Measurements from ENCODE around the gene AFG3L2. TPM values are rescaled to one million over a fixed set of nuclear protein-coding genes. Genes with fewer than 3 reads are reported as not detected.

The AFG3L2 gene
- total and polyA plus RNA-seq, 7 donors, result 88.8 to 163 (median 106) TPM

GRCh38 chr18:12376034-12376753, 833 bp downstream of the AFG3L2 start:
- peak overlapping the region; percentile 99 for H3K27ac ChIP-seq
- no peaks in the 10 kb centered on the region for H3K27me3 ChIP-seq (ENCODE audit: insufficient read depth in 3 of 3, low read length in 2 of 3)
- peak in 1 of 2 donors; percentile 21 for DNase-seq
- WGBS, 3 donors, result 6 to 9% (median 7%) methylated on average over 42 of the region's 42 CpGs
- peaks cover 49% of the 10 kb centered on the region for H3K4me1 ChIP-seq
- H3K9me3 ChIP-seq, result no peaks in the 10 kb centered on the region
- H3K36me3 ChIP-seq (ENCODE audit: insufficient read depth in 1 of 2, low read depth in 1 of 2), result no peaks in the 10 kb centered on the region
- TF ChIP-seq CTCF (IDR thresholded peaks at IDR 0.05), result no peak
- intact Hi-C loops (cut with DNase I), result loop anchor here in 1 of 2 donors (5.0 kb wide), 1 partner anchor 39 kb away; no protein-coding TSS in a partner anchor
- H3K4me3 ChIP-seq, result peak overlapping the region; percentile 85
- ATAC-seq, result peak in 2 of 4 donors; percentile 11 to 23

- peaks cover 52% of the 10 kb centered on the region for H3K4me1 ChIP-seq
- no peaks in the 10 kb centered on the region for H3K27me3 ChIP-seq (ENCODE audit: insufficient read depth in 3 of 3, low read length in 2 of 3)
- ATAC-seq, result no peak
- H3K27ac ChIP-seq, result peak overlapping the region; percentile 99
- peaks cover 0 to 16% of the 10 kb centered on the region in 2 donors for H3K36me3 ChIP-seq (ENCODE audit: insufficient read depth in 1 of 2, low read depth in 1 of 2)
- no peak for DNase-seq
- H3K4me3 ChIP-seq, result no peak overlapping the region
- intact Hi-C loops (cut with DNase I), result loop anchor here in 1 of 2 donors (2.0 kb wide), 1 partner anchor 30 kb away; no protein-coding TSS in a partner anchor
- TF ChIP-seq CTCF (IDR thresholded peaks at IDR 0.05), result no peak
- H3K9me3 ChIP-seq, result no peaks in the 10 kb centered on the region
- 63 to 82% (median 71%) methylated on average over 6 of the region's 6 CpGs for WGBS, 3 donors
These were observed 2.6 kb downstream of the AFG3L2 start for GRCh38 chr18:12374401-12374800.

- ATAC-seq (no peak), DNase-seq (no peak)
- Histone ChIP-seq H3K27ac (no peak overlapping the region), H3K9me3 (no peaks in the 10 kb centered on the region), H3K4me1 (peaks cover 56% of the 10 kb centered on the region), H3K27me3 (ENCODE audit: insufficient read depth in 3 of 3, low read length in 2 of 3) (no peaks in the 10 kb centered on the region), H3K36me3 (ENCODE audit: insufficient read depth in 1 of 2, low read depth in 1 of 2) (peaks cover 0 to 22% of the 10 kb centered on the region in 2 donors), H3K4me3 (no peak overlapping the region)
- no peak for TF ChIP-seq CTCF (IDR thresholded peaks at IDR 0.05)
- intact Hi-C loops (cut with DNase I), result loop anchor here in 1 of 2 donors (2.0 kb wide), 1 partner anchor 29 kb away; no protein-coding TSS in a partner anchor
- 55 to 61% (median 57%) methylated on average over 2 of the region's 2 CpGs for WGBS, 3 donors
These were observed 3.3 kb downstream of the AFG3L2 start for GRCh38 chr18:12373771-12374116.

- no peak for TF ChIP-seq CTCF (IDR thresholded peaks at IDR 0.05)
- Histone ChIP-seq H3K4me3 (no peak overlapping the region), H3K27me3 (ENCODE audit: insufficient read depth in 3 of 3, low read length in 2 of 3) (no peaks in the 10 kb centered on the region), H3K9me3 (no peaks in the 10 kb centered on the region), H3K27ac (no peak overlapping the region), H3K4me1 (peaks cover 54% of the 10 kb centered on the region), H3K36me3 (ENCODE audit: insufficient read depth in 1 of 2, low read depth in 1 of 2) (peaks cover 0 to 26% of the 10 kb centered on the region in 2 donors)
- intact Hi-C loops (cut with DNase I), result no loop called here
- WGBS, 3 donors, result 70 to 80% (median 73%) methylated on average over 4 of the region's 4 CpGs
- DNase-seq (no peak), ATAC-seq (no peak)
These were observed 3.8 kb downstream of the AFG3L2 start for GRCh38 chr18:12373116-12373770.
